Fibroblast of villous mesenchyme (primary cell): ENCODE results near the gene WRAP73. TPM values are rescaled to one million over a fixed set of nuclear protein-coding genes. Genes with fewer than 3 reads are reported as not detected.

Experiments
- DNase-seq: peaks from one replicate; pipeline ENCODE4 v3.0.0-alpha.2; 2010; ENCODE audit warnings: low read depth
- H3K4me3 ChIP-seq: 2 replicates; pipeline ENCODE4 v1.5.1; 2011; ENCODE audit warnings: low read depth, mild to moderate bottlenecking, low read length
- CTCF ChIP-seq: IDR thresholded peaks from 2 replicates; pipeline ENCODE4 v1.5.1; 2012; ENCODE audit warnings: low read depth, mild to moderate bottlenecking, low read length; ENCODE audit not compliant: insufficient read depth
- total RNA-seq: library from RNA; depleted of rRNA; stranded (reverse); fragments of >200 nt; gene quantifications from 2 replicates; pipeline ENCODE4 v1.2.3, GENCODE V29; 2012

WRAP73 gene
- total RNA-seq, 1 donor: 12.5 TPM

GRCh38 chr1:3672971-3673361, 23.1 kb upstream of the WRAP73 start:
- TF ChIP-seq CTCF: no peak
- DNase-seq: no peak
- H3K4me3 ChIP-seq: no peak overlapping the region

GRCh38 chr1:3672231-3672970, 22.5 kb upstream of the WRAP73 start:
- TF ChIP-seq CTCF: no peak
- DNase-seq: no peak
- no peak overlapping the region for H3K4me3 ChIP-seq

GRCh38 chr1:3671371-3672180, 21.7 kb upstream of the WRAP73 start:
- TF ChIP-seq CTCF: no peak
- DNase-seq: no peak
- H3K4me3 ChIP-seq: no peak overlapping the region

- no peak for TF ChIP-seq CTCF
- DNase-seq: no peak
- no peak overlapping the region for H3K4me3 ChIP-seq
Observed at GRCh38 chr1:3670823-3671265, 20.9 kb upstream of the WRAP73 start.

GRCh38 chr1:3669971-3670431, 20.1 kb upstream of the WRAP73 start:
- H3K4me3 ChIP-seq: no peak overlapping the region
- no peak for TF ChIP-seq CTCF

GRCh38 chr1:3669421-3669821, 19.5 kb upstream of the WRAP73 start:
- TF ChIP-seq CTCF: no peak
- H3K4me3 ChIP-seq: no peak overlapping the region
- no peak for DNase-seq

More at GRCh38 chr1:3669971-3670431, 20.1 kb upstream of the WRAP73 start:
- DNase-seq: no peak
